GM18909 (cell line): ENCODE measurements around the gene COX7A2L.
"Not testable (repeated sequence)": the region's sequence is repeated elsewhere in the genome, so short reads cannot be mapped to it uniquely, and the experiment has no call there.

Experiments used
- ATAC-seq: cut with Tn5 transposase; IDR thresholded peaks from one replicate; pipeline ENCODE4 v1.9.1; 2021; ENCODE audit warnings: mild to moderate bottlenecking; ENCODE audit not compliant: unreplicated experiment, poor library complexity

COX7A2L gene, protein sequence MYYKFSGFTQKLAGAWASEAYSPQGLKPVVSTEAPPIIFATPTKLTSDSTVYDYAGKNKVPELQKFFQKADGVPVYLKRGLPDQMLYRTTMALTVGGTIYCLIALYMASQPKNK

GRCh38 chr2:42360890-42361727 is at the start of gene COX7A2L:
COX7A2L (minus strand) TSS chr2:42361217; CDS start chr2:42361161, 56 bp downstream.
- peak; percentile 95 for ATAC-seq

DNA sequence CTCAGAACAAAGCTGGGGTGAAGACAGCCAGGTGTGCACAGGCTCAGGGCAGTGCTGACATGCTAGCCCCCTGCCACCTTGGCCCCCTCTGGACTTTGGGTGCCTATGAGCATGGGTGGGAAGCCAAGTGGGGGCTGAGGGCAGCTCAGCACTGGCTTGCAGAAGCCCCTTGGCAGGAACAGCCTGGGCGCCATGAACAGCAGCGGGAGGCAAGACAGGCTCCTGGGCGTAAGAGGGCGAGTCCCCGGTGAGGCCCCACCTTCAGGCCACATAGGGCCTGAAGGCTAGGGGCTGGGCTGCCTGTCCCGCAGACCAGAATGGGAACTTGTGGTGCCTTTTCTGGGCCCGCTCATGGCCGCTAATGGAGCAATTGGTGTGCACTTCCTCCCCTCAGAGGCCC is 47.0 kb upstream of the COX7A2L start:
- ATAC-seq, result no peak

GRCh38 chr2:42407476-42407875 is 46.5 kb upstream of the COX7A2L start:
- no peak for ATAC-seq

GRCh38 chr2:42404676-42405075 is 43.7 kb upstream of the COX7A2L start:
- no peak for ATAC-seq

GRCh38 chr2:42401773-42402172 is 40.8 kb upstream of the COX7A2L start:
- ATAC-seq, result no peak

DNA sequence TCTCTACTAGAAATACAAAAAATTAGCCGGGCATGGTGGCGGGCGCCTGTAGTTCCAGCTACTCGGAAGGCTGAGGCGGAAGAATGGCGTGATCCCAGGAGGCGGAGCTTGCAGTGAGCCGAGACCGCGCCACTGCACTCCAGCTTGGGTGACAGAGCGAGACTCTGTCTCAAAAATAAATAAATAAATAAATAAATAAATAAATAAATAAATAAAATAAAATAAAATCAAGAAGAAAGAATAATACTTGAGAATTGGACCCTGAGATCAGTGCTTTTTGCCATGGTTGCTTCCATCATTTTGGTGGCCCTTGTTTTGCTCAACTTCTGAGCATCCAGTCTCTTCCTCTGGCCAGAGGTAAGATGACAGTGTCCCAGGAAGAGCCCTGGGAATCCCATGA is 37.0 kb upstream of the COX7A2L start:
- ATAC-seq, result not testable (repeated sequence)

GRCh38 chr2:42393320-42393719 is 32.3 kb upstream of the COX7A2L start:
- ATAC-seq, result not testable (repeated sequence)

GRCh38 chr2:42392191-42392590 is 31.2 kb upstream of the COX7A2L start:
- ATAC-seq, result no peak

- no peak for ATAC-seq
These were observed 29.5 kb upstream of the COX7A2L start for GRCh38 chr2:42390401-42390969.

- no peak for ATAC-seq
These were observed 25.7 kb upstream of the COX7A2L start for GRCh38 chr2:42386682-42387081.

GRCh38 chr2:42385225-42385624 is 24.2 kb upstream of the COX7A2L start:
- no peak for ATAC-seq

- no peak for ATAC-seq
These were observed 23.0 kb upstream of the COX7A2L start for GRCh38 chr2:42383855-42384530.

DNA sequence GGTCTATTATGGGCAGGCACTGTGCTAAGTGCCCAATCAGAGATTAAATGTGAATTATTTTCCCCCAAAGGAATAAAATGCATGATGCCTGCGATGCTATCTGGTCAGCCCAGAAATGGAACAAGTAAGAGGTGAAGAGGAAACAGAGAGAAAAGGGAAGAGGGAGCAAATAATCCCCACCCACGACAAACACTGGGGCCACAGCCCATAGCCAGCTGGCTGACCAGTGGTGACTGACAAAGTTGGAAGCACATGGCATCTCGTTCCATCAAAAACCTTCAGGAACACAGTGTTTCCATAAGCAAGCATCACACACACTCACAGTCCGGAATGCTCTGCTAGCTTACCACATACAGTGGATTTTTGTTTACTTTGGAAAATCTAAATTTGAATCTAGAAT is 21.1 kb upstream of the COX7A2L start:
- no peak for ATAC-seq

GRCh38 chr2:42380026-42380425 is 19.0 kb upstream of the COX7A2L start:
- ATAC-seq, result not testable (repeated sequence)

- ATAC-seq, result no peak
These were observed 17.4 kb upstream of the COX7A2L start for GRCh38 chr2:42378415-42378814.

- no peak for ATAC-seq
These were observed 15.7 kb upstream of the COX7A2L start for GRCh38 chr2:42376758-42377157.

DNA sequence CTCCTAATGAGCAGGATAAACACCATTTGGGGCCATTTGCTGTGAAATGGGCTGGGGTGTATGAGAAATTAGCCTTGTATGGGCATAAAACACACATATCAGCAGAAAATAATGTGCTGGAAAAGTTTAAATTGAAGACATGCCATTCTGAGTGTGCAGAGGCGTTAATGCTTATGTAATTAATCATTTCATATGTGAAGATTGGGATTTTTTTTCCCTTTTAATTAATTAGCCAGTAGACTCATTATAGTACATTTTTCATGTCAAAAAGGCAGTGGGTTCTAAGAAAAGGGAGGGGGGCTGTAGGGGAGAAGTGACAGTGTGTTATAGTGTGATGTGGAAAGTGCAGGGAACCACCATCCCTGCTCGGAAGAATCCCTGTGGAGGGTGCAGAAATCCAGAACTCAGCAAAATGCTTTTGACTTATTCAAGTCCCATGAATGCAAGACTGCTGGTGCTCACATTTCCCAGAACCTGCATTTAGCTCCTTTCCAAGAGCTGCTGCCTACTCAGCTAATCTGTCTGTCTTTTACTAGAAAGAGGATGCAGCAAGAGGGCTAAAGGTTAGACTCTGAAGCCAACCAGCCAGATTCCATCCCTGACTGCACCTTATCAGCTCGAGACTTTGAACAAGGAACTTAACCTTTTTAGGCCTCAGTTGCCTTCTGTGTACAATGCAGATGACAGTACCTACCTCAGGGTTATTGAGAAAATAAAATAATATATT is 11.6 kb upstream of the COX7A2L start:
- no peak for ATAC-seq

DNA sequence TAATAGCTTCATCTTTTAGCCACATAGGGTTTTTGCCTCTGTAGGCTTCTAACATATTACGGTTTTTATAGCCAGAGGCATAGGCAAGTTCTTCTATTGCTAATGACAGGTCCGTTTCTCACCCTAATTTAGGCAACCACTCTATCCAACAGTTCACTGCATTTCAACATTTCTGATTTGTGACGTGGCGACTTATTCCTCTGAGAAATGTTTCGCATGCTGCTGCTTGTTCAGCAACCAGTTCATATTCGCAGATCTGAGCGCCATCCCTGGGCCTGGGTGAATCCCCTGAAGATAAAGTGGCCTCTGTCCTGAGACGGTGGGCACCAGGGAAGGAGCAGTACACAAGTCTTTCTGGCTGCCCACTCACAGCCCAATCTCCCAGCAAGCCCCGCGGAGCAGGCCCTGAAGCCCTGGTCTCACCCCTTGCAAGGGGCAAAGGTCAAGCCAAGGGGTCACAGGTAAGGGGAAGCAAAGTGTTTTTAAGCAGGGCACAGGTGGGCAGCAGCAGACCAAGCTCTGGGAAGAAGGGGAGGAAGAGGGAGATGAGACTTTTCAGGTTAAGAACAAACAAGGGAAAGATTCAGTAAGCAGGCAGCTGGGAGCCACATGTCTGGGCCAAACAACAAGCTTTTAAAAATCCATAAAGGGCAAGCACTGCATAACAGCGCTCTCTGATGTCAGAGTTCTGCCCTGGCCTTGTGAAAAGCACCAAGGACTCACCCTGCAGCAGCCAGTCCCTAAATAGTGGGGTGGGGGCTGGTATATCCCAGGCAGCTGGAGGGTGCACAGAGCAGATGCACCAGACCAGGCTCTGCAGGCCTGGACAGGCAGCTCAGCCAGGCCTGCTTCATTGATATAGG is 10.8 kb upstream of the COX7A2L start:
- ATAC-seq, result no peak

DNA sequence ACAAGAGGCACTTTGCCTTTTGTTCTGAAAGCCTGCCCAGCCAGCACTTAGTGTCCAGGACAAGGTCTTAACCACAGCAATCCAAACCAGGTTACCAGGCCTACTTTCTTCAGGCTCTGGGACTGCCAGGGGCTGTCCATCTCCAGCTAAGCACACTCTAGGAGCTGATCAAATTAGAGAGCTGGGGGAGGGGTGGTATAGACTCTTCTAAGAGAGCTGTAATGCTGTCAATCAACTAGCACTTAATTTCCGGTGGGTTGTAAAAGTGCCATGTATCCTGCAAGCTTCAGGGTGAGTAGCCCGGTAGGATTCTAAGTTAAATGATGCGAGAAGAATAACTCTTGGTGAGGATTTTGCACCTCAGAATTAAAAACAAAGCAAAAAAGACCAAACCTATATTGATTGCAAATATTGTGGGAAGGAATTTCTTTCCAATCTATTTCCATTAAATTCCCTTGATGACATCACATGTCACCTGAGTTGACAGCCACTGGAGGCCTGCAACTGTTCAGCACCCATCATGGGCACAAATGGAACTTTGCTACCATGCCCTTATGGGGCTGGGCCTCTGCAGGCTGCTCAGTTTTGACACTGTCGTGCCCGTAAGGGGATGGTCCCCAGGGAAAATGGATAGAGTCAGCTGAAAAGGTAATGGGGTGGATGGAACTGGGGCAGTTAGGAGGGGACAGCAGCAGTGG is 8.7 kb upstream of the COX7A2L start:
- ATAC-seq, result no peak
